Neuronal stem cell (in vitro differentiated cells): ENCODE data around the gene P4HA3.
"Not testable (repeated sequence)": the region's sequence is repeated elsewhere in the genome, so short reads cannot be mapped to it uniquely, and the experiment has no call there.

Experiments used
- DNase-seq: peaks from one replicate; pipeline ENCODE4 v3.0.0-alpha.2; 2013; ENCODE audit warnings: low spot score
- H2AFZ ChIP-seq: one replicate; pipeline ENCODE4 v1.6.1; 2013; ENCODE audit warnings: mild to moderate bottlenecking, low read length, inconsistent platforms
- H2AK5ac ChIP-seq: 2 replicates; pipeline ENCODE4 v1.6.1; 2013; ENCODE audit warnings: low read depth, mild to moderate bottlenecking, inconsistent platforms, low read length, moderate library complexity, mixed read lengths
- H2BK120ac ChIP-seq: 2 replicates; pipeline ENCODE4 v1.6.1; 2013; ENCODE audit warnings: low read depth, mild to moderate bottlenecking, inconsistent platforms, low read length, moderate library complexity, mixed read lengths
- H2BK12ac ChIP-seq: one replicate; pipeline ENCODE4 v1.6.1; 2013; ENCODE audit warnings: low read length, inconsistent platforms
- H2BK15ac ChIP-seq: 2 replicates; pipeline ENCODE4 v1.6.1; 2013; ENCODE audit warnings: mild to moderate bottlenecking, low read length, inconsistent platforms, mixed read lengths
- H2BK5ac ChIP-seq: one replicate; pipeline ENCODE4 v1.6.1; 2013; ENCODE audit warnings: inconsistent platforms, mild to moderate bottlenecking, low read length, moderate library complexity
- H3K14ac ChIP-seq: one replicate; pipeline ENCODE4 v1.6.1; 2013; ENCODE audit warnings: low read length, inconsistent platforms
- H3K18ac ChIP-seq: 2 replicates; pipeline ENCODE4 v1.6.1; 2013; ENCODE audit warnings: low read length, inconsistent platforms
- H3K23ac ChIP-seq: 2 replicates; pipeline ENCODE4 v1.6.1; 2013; ENCODE audit warnings: low read depth, mild to moderate bottlenecking, mixed read lengths, low read length, inconsistent platforms; ENCODE audit not compliant: poor library complexity
- H3K27ac ChIP-seq: replicated peaks from 3 replicates; pipeline ENCODE4 v1.5.1; 2013; ENCODE audit warnings: low read length, inconsistent platforms
- H3K27me3 ChIP-seq, 3 experiments: 2 replicates each; pipeline ENCODE4 v1.6.1; 2013; ENCODE audit warnings: low read length in 3 of 3, mild to moderate bottlenecking in 2 of 3, inconsistent platforms in 1 of 3, low read depth in 1 of 3, mixed read lengths in 1 of 3, moderate library complexity in 1 of 3; ENCODE audit not compliant: control insufficient read depth in 3 of 3, insufficient read depth in 3 of 3
- H3K36me3 ChIP-seq, 2 donors: replicated peaks in 1 of 2; 2 replicates each; pipeline ENCODE4 v1.6.1; 2013; ENCODE audit warnings: low read length in 2 of 2; ENCODE audit not compliant: control insufficient read depth in 2 of 2, insufficient read depth in 2 of 2
- H3K4ac ChIP-seq: 2 replicates; pipeline ENCODE4 v1.6.1; 2013; ENCODE audit warnings: inconsistent platforms, mild to moderate bottlenecking, low read length, moderate library complexity
- H3K4me1 ChIP-seq, 2 donors: 1 replicate in 1 of 2; 2 replicates in 1 of 2; pipeline ENCODE4 v1.6.1; 2013; ENCODE audit warnings: low read length in 2 of 2, low read depth in 1 of 2; ENCODE audit not compliant: control insufficient read depth in 2 of 2, insufficient read depth in 1 of 2
- H3K4me2 ChIP-seq: one replicate; pipeline ENCODE4 v1.6.1; 2013; ENCODE audit warnings: mild to moderate bottlenecking, low read length, inconsistent platforms; ENCODE audit not compliant: insufficient read depth, poor library complexity, severe bottlenecking
- H3K4me3 ChIP-seq, 2 donors: 2 replicates each; pipeline ENCODE4 v1.5.1; 2013; ENCODE audit warnings: low read length in 2 of 2, mild to moderate bottlenecking in 2 of 2, inconsistent platforms in 1 of 2, moderate library complexity in 1 of 2
- H3K79me1 ChIP-seq: one replicate; pipeline ENCODE4 v1.6.1; 2013; ENCODE audit warnings: low read depth, mild to moderate bottlenecking, inconsistent platforms, low read length, moderate library complexity
- H3K9ac ChIP-seq: one replicate; pipeline ENCODE4 v1.6.1; 2013; ENCODE audit warnings: mild to moderate bottlenecking, low read depth, low read length, inconsistent platforms; ENCODE audit not compliant: poor library complexity
- H3K9me3 ChIP-seq, 2 donors: replicated peaks in 1 of 2; 2 replicates each; pipeline versions ENCODE3 to v1.6.1; 2013; ENCODE audit warnings: low read length in 2 of 2, mild to moderate bottlenecking in 2 of 2, inconsistent platforms in 1 of 2, low read depth in 1 of 2, mixed read lengths in 1 of 2, moderate library complexity in 1 of 2; ENCODE audit not compliant: control insufficient read depth in 2 of 2, insufficient read depth in 1 of 2
- H4K8ac ChIP-seq: one replicate; pipeline ENCODE4 v1.6.1; 2013; ENCODE audit warnings: low read depth, mild to moderate bottlenecking, inconsistent platforms, low read length, moderate library complexity
- H4K91ac ChIP-seq: one replicate; pipeline ENCODE4 v1.6.1; 2013; ENCODE audit warnings: low read length, low read depth, mild to moderate bottlenecking, inconsistent platforms; ENCODE audit not compliant: poor library complexity
- WGBS, 2 donors: extraction: QIAGEN DNeasy Blood & Tissue Kit; methylation state at CpG; one replicate each; pipeline ENCODE4 v1.1.7; 2013; ENCODE audit warnings: missing lambda C conversion rate in 2 of 2, mixed read lengths in 1 of 2; ENCODE audit not compliant: insufficient read length in 2 of 2, insufficient replicate concordance in 1 of 2; ENCODE audit errors: extremely low coverage in 2 of 2; 5-methylcytosine and 5-hydroxymethylcytosine counted together

Gene P4HA3

DNA sequence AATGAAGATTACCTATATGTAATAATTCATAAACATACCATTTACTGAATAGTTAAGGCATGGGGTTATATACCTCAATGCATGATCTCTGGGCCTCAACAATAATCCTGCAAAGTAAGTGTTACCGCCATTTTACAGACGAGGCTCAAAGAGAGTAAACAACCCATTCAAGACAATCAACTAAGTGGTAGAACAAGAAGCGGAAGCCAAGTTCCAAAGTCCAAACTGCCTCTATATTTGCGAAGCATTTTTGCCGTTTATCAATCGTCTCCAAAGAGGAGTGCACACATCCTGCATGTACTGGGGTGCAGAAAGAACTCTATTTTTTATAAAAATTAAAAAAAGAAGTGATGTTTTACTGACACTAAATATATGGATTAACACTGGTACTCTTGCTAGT is 27.5 kb upstream of the P4HA3 start:
- Histone ChIP-seq H3K23ac (no peak overlapping the region), H2AK5ac (no peak overlapping the region), H3K36me3 (peaks cover 2 to 49% of the 10 kb centered on the region in 2 donors), H2BK15ac (no peak overlapping the region), H3K9ac (no peak overlapping the region), H3K14ac (no peak overlapping the region), H3K9me3 (no peaks in the 10 kb centered on the region), H3K27ac (no peak overlapping the region), H4K8ac (no peak overlapping the region), H2AFZ (no peak overlapping the region), H3K27me3 (no peaks in the 10 kb centered on the region), H4K91ac (no peak overlapping the region), H3K4me2 (no peak overlapping the region), H3K4me3 (no peak overlapping the region), H2BK5ac (no peak overlapping the region), H3K79me1 (no peaks in the 10 kb centered on the region), H3K18ac (no peak overlapping the region), H3K4ac (no peak overlapping the region), H2BK120ac (no peak overlapping the region), H3K4me1 (no peaks in the 10 kb centered on the region), H2BK12ac (no peak overlapping the region)
- DNase-seq = no peak
- no CpG with 5 or more reads among the region's 6 CpGs for WGBS, 2 donors

DNA sequence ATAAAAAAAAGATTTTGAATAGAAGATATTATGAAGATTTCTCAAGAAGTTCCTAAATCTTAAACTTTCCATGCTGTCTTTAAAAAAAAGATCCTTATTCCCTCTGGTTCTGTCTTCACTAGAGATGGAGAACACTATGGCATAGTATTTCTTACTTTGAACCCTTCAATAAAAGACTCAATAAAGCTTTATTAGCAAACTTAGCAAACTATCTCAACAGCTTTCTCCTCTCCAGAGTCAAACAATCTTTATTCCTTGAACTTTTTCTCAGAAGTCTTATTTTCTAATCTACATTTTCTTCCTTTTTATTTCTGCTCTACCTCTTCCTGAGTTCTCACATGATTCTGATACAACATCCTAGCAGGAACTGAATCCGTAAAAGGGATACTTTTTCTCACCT is 21.8 kb upstream of the P4HA3 start:
- no peak overlapping the region for H3K27ac ChIP-seq
- no peak overlapping the region for H3K4me2 ChIP-seq
- no CpG with 5 or more reads among the region's 1 CpG for WGBS, 2 donors
- no peak overlapping the region for H2BK15ac ChIP-seq
- no peak overlapping the region for H2BK12ac ChIP-seq
- H2AFZ ChIP-seq = no peak overlapping the region
- H3K36me3 ChIP-seq = peaks cover 0 to 24% of the 10 kb centered on the region in 2 donors
- no peak overlapping the region for H3K23ac ChIP-seq
- H4K8ac ChIP-seq = no peak overlapping the region
- H3K79me1 ChIP-seq = no peaks in the 10 kb centered on the region
- no peak overlapping the region for H2BK120ac ChIP-seq
- no peak overlapping the region for H2BK5ac ChIP-seq
- no peaks in the 10 kb centered on the region for H3K4me1 ChIP-seq
- no peaks in the 10 kb centered on the region for H3K27me3 ChIP-seq
- H3K18ac ChIP-seq = no peak overlapping the region
- no peak overlapping the region for H3K14ac ChIP-seq
- H4K91ac ChIP-seq = no peak overlapping the region
- H3K4ac ChIP-seq = no peak overlapping the region
- no peak overlapping the region for H3K4me3 ChIP-seq
- H2AK5ac ChIP-seq = no peak overlapping the region
- H3K9ac ChIP-seq = no peak overlapping the region
- H3K9me3 ChIP-seq = peaks cover 0 to 5% of the 10 kb centered on the region in 2 donors
- DNase-seq = no peak

DNA sequence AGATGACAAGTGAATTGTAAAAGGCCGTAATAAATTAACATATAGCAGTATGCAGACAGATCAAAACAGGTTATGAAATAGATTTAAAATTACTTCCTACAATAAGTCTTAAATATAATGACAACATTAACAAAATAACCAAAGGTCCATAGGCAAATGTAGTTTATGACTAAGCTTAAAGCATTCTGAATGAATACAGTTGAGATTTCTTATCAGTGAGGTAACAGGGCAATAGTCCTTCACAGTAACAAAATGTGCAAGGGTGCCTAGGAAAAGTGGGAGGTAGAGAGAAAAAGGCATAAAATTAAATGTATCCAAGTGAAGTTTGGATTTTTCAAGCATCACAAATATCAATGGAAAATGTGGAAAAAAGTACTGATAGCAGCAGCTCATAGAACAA is 20.9 kb upstream of the P4HA3 start:
- Histone ChIP-seq H3K27ac (no peak overlapping the region), H4K91ac (no peak overlapping the region), H2BK12ac (no peak overlapping the region), H2BK15ac (no peak overlapping the region), H2AK5ac (no peak overlapping the region), H3K18ac (no peak overlapping the region), H2AFZ (no peak overlapping the region), H3K4me1 (no peaks in the 10 kb centered on the region), H2BK120ac (no peak overlapping the region), H3K4ac (no peak overlapping the region), H3K23ac (no peak overlapping the region), H3K4me3 (no peak overlapping the region), H3K79me1 (no peaks in the 10 kb centered on the region), H3K14ac (no peak overlapping the region), H3K36me3 (peaks cover 0 to 15% of the 10 kb centered on the region in 2 donors), H3K9ac (no peak overlapping the region), H4K8ac (no peak overlapping the region), H3K4me2 (no peak overlapping the region), H3K27me3 (no peaks in the 10 kb centered on the region), H3K9me3 (peaks cover 0 to 5% of the 10 kb centered on the region in 2 donors), H2BK5ac (no peak overlapping the region)
- no peak for DNase-seq
- WGBS, 2 donors = no CpG with 5 or more reads among the region's 1 CpG

GRCh38 chr11:74331000-74331399 is 19.6 kb upstream of the P4HA3 start:
- H4K8ac ChIP-seq, H3K14ac ChIP-seq, H2BK12ac ChIP-seq, H3K9me3 ChIP-seq, H3K4ac ChIP-seq, DNase-seq, H3K23ac ChIP-seq, H3K79me1 ChIP-seq, H3K18ac ChIP-seq, H3K27me3 ChIP-seq, H3K4me1 ChIP-seq, H3K9ac ChIP-seq, H3K36me3 ChIP-seq, H3K4me3 ChIP-seq, H2BK15ac ChIP-seq, H3K4me2 ChIP-seq, H3K27ac ChIP-seq, H4K91ac ChIP-seq, H2AK5ac ChIP-seq, H2BK5ac ChIP-seq, H2BK120ac ChIP-seq, H2AFZ ChIP-seq: not testable (repeated sequence)
- no CpG with 5 or more reads among the region's 6 CpGs for WGBS, 2 donors
